Lung microvascular endothelial cell (primary cell): ENCODE results near the gene RASGRF1. TPM values are rescaled to one million over a fixed set of nuclear protein-coding genes. Genes with fewer than 3 reads are reported as not detected.

ENCODE experiments used
- DNase-seq, 2 donors: peaks; one replicate each; pipeline versions ENCODE4 v3.0.0 to v3.0.0-alpha.2; 2010; ENCODE audit warnings: low read depth in 2 of 2
- total RNA-seq: library from RNA; depleted of rRNA; stranded (reverse); fragments of >200 nt; gene quantifications from 2 replicates; pipeline ENCODE4 v1.2.1, GENCODE V29; 2014

The RASGRF1 gene
- total RNA-seq, 1 donor from 2014 or later, result 1.8 TPM

DNA sequence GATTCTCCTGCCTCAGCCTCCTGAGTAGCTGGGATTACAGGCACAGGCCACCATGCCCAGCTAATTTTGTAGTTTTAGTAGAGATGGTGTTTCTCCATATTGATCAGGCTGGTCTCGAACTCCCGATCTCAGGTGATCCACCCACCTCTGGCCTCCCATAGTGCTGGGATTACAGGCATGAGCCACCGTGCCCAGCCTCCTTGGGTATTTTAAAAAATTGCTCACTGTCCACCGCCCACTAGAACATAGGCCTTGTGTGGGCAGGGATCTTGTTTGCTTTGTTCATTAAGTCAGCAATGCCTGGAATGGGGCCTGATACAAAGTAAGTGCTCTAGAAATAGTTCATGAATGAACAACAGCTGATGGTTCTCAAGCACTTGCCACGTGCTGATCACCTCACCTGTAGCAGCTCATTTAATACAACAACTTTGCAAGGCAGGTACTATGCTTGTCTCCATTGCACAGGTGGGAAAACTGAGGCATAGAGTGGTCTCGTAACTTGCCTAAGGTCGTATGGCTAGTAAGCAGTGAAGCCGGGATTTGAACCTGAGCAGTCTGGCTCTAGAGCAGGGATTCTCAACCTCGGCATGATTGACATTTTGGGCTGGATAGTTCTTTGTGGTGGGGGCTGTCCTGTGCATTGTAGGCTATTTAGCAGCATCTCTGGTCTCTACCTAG is 133.0 kb downstream of the RASGRF1 start:
- DNase-seq, result no peak

DNA sequence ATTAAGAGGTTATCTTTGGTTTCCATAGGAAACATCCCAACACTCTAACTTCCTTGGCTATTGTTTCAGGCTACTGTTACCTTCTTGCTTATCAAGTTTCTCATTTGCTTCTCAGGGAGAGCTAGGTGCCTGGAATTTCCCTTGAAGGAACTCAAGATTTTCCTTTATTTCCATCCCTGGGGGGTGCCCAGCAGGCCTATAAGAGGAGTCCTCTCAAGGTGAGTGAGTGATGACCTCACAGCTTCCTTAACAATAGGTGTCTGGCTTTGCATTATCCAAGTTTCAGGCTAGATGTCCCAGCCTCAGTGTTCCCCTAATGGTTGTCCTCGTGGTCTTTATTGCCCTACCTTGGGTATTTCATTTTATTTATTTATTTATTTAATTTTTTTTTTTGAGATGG is 133.6 kb downstream of the RASGRF1 start:
- DNase-seq, result no peak

DNA sequence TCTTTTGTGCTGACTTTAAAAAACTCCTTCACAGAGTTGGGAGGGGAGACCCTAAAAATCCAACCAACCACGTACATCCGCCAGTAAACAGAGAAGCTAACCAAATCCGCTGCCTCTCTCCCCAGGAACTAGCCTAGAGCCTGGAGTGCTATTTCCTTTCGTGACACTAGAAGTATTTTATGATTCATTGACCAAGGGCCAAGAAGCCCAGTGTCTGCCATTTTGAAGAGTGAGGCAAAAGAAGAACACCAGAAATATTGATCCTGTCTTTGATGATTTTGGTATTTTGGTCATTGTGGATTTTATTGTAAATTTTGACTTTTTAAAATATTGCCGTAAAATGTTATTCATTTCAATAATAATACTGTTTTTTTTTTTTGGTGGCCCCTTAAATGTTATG is 135.2 kb downstream of the RASGRF1 start:
- no peak for DNase-seq

DNA sequence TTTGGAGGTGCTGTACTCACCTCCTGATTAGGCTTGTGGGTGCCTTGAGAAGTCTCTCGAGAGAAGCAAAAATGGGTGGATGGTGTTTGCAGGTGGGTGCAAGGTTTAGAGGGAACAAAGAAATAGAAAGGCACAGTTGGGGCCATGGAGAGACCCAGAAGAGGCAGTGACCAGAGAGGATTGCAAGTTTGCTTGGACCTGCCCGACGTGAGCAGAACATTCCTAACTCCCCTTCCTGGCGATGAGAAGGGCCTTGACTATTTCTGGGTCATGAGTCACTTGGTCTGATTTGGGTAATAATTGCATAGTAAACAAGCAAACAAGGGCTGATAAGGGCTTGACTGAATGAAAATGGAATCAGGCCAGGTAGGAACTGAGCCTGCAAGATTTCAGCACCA is 138.7 kb downstream of the RASGRF1 start:
- no peak for DNase-seq

DNA sequence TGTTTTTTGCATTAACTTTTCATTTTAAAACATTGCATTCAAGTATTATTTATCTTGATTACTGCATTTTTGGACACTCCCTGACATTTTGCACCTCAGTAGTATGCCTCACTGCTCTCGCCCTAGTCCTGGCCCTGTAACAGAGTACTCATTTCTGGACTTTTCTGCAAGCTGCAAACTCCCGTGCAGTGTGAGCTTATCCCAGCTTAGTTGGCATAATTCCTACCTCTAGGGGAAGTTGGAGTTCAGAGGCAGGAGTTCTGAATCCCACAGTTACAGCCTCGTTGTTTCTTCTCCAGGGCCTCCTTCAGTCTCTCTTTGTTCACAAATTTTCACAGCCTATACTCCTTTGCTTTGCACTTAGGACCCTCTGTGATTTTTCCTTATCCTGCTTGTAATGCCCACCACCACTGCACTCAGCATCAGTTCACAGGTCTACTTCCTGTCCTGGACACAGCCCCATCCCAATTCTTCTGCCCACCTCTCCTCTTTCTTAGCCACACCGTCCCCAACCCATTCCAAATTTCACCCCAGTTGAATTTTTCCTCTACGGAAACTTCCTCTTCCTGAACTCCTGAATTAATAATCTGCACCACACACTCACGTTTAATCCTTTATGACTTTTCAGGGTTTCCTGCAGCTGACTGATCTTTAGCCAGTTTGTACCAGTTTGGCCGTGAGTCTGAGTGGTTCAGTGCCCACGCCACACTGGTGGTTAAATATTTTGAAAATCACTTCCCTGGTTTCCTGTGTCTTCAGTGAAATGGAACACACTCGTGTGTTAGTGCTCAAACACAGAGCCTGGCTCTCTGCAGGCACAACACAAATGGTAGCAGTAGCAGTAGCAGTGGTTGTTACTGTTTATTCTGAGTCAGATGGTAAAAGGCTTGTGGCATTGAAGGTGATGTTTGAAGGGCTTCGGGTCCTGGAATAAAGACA is 139.4 kb downstream of the RASGRF1 start:
- peak in 1 of 2 donors; percentile 36 for DNase-seq

DNA sequence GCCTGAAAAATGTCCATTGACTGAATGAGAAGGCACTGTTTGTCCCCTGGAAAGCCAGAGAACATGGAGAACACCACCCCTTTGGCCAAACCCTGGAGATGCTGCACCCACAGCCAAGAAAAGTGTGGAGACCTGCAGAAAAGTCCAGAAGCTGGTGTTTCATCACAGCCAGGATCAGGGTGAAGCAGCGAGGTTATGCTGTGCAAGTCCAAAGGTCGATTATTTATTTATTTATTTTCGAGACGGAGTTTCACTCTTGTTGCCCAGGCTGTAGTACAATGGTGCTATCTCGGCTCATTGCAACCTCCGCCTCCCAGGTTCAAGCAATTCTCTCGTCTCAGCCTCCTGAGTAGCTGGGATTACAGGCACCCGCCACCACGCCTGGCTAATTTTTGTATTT is 140.2 kb downstream of the RASGRF1 start:
- DNase-seq, result no peak

DNA sequence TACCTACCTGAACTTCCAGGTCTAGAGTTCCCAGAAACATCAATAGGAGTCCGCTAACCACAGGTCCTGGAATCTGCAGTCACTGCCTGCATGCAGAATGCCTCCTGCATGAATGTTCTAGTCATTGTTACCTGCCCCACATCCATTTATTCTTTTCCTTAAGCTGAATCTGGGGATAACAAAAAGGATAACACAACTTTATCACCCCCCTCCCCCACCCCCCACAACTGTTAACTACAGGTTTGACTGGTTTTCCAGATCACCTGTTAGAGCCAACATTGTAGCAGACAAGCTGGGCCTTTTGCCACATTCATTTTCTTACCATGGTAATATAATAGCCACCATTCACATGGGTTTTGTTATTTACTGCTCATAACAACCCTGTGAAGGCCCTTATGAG is 141.1 kb downstream of the RASGRF1 start:
- no peak for DNase-seq

DNA sequence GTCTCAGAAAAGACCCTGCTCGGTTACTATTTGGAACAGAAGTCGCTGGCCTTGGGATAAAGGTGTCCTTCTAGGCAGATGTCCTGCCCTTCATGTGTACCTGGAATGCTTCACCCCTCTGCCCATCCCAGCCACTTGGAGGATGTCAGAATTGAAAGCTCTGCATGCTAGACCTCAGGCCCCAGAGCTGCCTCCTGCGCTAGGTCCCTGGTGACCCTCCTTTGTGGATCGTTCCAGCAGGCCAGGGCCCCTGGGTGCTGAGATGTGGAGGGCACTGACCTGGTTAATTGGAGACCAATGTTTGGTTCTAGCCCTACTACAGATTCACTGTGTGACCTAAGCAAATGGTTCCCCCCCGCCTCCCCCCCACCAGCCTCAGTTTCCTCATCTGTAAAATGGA is 143.1 kb downstream of the RASGRF1 start:
- no peak for DNase-seq

DNA sequence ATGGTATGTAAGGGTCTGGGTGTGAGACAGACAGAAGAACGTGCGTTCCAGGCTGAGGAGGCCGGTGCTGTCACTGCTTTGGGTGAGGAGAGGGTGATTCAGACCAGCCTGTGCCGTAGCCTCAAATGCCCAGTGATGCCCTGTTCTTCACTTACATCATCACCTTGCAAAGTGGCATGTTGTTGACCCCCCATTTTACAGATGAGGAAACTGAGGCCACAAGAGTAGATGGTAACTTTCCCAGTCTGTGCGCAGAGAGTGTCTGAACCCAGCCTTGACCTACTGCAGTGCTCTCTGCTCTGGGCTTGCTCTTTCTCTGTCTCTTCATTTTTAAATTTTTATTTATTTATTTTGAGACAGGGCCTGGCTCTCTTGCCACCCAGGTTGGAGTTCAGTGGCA is 144.1 kb downstream of the RASGRF1 start:
- no peak for DNase-seq

DNA sequence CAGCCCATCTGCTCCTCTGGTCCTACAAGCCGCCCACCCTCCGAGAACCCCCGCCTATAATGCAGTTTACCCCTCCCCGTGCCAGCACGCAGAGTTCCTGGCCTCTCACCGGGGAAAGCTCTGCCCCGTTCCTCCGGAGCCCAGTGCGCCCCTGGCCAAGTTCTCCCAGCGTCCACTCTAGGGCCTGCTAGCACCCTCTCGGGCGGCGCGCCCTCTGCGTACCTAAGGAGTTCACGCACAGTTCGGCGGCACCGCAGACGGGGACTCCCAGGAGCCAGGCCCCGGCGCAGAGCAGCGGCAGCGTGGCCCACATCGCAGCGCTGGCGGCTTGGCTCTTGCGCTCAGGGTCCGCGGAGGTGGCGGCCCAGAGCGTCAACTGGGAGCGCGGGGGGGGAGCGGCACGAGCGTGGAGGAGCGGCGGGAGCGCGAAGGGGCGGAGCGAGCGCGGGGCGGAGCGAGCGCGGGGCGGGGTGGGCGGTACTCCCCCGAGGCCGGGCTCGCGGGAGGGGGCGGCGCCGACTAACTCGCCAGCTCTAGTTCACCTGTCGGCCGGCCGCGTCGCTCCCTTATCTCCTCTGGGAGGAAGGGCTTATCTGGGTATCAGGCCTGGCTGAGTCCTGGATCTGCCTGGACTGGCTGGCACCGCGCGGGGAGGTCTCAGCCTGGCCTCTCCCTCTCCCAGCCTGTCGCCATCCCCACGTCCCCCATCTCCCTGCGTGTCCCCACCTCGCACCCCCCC is 145.7 kb downstream of the RASGRF1 start, which contains the start of gene CTSH:
Gene CTSH (minus strand): TSS at position 378 of the 739 bp plus-strand sequence. CDS start 65 bp downstream, at position 313.
- peak; percentile 41 to 75 for DNase-seq

DNA sequence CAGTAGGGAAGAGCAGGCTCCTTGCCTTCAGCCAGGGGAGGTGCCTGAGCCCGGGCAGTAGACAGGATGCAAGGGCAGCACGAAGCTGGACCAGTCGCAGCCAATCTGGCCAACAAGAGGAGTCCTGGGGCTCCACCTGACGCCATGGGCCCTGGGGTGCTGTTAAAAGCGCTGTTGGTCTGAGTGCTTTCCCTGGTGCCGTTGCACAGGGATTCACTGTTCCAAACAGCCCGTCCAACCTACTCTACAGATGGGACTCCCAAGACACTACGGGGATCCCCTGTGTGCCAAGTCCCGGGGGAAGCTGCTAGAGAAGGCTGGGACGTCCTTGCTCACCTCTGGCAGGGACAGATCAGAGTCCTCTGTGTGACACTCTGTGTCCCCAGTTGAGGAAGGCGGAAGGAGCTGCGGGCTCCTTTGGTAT is 146.4 kb downstream of the RASGRF1 start:
- DNase-seq, result no peak

DNA sequence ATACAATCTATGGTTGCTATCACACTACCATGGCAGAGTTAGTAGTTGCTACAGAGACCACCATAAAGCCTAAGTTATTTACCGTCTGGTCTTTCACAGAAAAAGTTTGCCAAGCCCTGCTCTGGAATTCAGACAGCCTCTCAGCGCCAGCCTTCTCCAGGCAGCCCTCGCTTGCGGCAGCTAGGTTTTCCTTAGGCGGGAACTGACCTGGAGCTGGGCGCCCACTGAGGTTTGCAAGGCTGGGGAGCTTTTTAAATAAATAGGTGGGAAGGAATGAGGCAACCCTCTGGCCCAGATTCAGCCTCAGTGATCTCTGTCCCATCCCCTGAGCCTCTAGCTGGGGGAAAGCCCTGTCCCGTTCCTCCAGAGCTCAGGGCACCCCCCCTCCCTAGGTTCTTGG is 146.9 kb downstream of the RASGRF1 start:
- no peak for DNase-seq

DNA sequence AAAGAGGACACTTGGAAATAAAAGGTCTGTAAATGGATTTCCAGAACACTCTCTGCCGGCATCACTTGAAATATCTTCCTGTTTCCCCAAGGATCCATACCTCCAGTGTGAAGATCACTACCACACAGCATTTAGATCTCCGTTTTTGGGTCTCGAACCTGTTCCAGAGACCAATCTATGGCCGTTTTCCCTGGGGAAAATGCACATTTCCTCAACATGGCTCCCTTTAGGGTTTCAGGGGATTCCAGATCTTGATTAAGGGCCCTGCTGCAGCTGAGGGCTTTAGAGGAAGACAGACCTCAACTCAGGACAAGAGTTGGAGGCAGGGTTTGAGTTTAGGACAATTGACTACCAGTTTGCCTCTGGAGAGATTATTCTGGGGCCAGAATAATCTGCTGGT is 147.8 kb downstream of the RASGRF1 start:
- DNase-seq, result no peak

DNA sequence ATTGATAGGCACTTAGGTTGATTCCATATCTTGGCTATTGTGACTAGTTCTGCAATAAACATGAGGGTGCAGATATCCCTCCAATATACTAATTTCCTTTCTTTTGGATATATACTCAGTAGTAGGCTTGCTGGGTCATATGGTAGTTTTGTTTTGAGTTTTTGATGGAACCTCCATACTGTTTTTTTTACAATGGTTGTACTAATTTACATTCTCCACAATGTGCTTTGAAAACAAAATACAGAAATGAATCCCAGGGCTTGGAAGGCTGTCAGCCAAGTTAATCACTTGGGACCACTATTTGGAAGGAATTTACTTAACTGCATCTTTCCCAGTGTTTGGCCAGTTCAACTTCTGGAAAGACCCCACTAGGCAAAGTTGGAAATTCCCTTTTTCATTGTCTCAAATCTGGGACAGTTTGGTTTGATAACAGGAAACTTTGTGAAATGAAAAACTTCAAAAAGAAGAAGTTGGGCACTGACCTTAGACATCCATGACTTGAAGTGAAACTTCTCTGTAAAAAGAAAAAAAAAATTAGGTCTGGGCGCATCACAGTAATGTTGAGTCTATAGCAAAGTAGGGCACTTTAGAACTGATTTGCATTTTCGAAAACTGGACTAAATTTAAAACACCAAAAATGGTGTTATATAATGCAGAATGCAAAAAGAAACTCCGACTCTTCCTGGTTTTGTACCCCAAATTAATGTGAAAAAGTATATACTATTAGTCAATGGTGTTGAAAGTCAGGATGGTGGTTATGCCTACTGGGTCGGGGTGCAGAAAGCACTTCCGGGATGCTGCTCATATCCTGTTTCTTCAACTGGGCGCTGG is 151.7 kb downstream of the RASGRF1 start:
- DNase-seq, result no peak

DNA sequence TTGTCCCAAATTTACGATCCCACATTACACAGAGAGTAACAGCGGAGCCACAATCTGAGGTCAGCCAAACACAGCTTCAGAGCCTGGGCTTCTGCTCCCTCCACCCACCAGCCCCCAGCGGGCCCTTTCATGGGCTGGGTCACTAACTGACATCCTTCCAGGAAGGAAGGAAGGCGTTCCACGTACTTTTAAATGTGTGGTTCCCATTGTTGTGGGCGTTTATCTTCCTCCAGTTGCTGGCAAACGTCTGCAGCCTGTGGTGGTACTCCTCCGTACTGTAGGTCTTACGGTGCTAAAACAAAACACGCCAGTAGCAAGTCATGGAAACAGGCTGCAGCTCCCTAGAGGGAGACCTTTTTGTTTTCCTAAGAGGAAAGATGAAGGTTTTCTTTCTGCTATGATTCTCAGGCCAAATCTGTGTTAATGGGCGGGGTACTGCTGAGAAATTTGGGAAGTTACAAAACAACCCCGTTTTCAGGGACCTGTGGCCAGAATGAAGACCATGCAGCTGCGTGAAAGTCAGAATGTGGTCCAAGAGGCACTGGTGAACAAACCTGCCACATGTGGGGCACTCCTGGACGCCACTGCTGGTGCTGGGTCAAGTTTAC is 153.3 kb downstream of the RASGRF1 start:
- peak; percentile 41 to 43 for DNase-seq

DNA sequence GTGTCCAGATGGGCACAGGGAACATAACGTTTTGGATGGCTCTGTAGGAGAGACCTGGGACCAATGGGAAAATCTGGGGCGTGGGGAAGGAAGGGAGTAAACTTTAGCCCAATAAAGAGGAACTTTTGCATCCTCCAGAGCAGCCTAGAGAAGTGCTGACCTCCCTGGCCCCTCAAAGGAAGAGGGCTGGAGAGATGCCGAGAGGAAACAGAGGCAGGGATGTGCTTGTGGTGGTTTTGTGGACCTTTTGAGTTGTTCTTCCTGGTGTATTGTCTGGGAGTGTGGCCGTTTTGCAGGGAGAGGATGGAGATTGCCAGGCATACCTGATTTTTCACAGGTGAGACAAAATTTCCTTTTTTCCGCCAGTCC is 155.9 kb downstream of the RASGRF1 start:
- peak in 1 of 2 donors; percentile 51 for DNase-seq

DNA sequence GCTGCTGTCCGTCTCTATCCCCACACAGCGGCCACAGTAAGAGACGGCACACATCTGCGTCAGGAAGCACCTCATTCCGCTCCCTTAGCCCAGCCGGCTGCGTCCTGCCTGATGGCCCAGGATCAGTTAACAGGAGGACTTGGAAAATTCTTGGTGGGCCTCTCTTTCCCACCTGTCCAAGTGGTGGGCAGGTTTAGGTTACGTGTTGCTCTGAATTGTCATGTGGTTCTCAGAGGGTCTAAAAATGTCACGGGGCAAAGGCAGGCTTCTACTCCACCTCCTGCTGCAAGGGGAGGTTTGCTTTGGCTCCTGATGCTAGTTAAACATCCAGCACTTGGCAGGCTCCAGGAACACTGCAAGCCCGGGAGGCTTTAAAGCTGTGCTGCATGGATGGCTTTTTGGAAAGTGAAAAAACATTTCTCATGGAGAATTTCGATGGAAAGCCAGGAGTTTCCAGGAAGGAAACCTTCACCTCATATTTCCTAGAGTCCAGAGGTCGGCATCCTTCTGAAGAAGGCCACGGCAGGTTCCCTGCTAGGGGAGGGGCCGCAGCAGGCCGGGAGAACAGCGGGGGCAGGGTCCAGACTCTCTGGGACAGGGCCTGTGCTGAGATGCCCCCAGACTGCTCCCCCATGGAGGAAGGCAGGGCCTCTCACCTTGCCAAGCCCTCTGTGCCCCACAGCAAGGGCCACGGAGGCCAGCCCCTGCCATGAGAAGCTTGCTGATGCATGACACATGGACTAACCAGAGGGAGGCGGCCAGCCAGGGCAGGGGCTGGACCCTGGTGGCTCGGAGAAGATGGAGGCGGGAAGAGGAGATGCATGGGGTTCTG is 156.5 kb downstream of the RASGRF1 start:
- peak; percentile 38 to 88 for DNase-seq

DNA sequence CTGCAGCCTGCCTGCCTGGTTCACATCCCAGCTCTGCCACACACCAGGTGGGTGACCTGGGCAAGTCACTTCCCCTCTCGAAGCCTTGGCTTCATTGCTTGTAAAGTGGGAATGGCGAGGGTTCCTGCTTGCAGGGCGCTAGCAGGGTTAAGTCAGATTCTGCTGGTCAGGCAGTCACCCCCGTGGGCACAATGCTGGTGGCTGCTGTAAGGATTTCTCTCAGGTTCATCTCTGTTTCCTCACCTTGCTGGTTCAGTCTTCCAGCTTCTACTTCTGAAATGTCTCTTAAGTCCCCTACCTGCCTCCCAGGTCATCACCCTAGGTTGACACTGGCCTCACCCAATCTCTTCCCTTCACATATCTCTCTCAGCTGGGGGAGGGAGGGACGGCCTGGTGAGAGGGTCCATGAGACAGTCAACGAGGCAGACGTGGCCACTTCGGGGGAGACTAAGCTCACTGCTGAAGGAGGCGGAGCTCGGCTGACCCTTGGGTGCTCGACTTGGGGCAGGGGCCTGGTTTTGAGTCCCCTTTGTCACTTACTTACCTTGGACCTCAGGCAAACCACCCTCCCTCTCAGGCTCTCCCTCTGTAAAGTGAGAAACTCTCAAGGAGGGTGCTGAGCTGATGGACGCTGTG is 157.3 kb downstream of the RASGRF1 start:
- no peak for DNase-seq

DNA sequence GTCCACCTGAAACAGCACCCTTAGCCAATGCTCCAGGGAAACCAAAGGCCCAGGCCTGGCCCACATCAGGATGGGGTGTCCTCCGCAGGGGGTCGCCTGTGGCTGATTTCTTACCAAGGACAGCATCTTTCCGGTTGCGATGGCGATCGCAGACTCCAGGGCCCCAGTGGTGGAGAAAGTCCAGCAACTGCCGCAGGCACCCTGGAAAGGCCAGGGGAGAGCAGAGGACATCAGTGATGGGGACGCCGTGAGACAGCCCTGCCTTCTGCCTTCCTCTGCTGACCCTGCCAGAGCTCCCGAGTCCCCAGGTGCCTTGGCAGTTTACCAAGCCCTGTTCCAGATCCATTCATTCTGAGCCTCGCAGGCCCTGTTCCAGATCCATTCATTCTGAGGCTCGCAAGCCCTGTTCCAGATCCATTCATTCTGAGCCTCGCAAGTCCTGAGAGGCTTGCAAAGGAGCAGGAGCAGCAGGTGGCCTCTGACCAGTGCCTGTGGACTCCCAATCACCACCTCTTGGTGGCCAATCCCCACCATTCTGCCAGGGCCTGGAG is 158.2 kb downstream of the RASGRF1 start:
- DNase-seq, result no peak
